Upper lobe of right lung (tissue), 1 donor: Measurements from ENCODE around the gene ACTL8. TPM values are rescaled to one million over a fixed set of nuclear protein-coding genes. Genes with fewer than 3 reads are reported as not detected.
"Not testable (repeated sequence)": the region's sequence is repeated elsewhere in the genome, so short reads cannot be mapped to it uniquely, and the experiment has no call there.

ENCODE experiments used
- ATAC-seq: fragments of 200-7000 bp; cut with Tn5 transposase; one replicate; pipeline ENCODE4 v1.9.1; 2020; ENCODE audit warnings: mild to moderate bottlenecking, moderate library complexity
- DNase-seq: peaks from one replicate; pipeline ENCODE4 v3.0.0-alpha.2; 2020
- H3K27ac ChIP-seq: fragments of 200-600 bp; one replicate; pipeline ENCODE4 v1.8.0; 2022
- H3K27me3 ChIP-seq: fragments of 200-600 bp; one replicate; pipeline ENCODE4 v1.8.0; 2022; ENCODE audit warnings: mild to moderate bottlenecking
- H3K36me3 ChIP-seq: fragments of 200-600 bp; one replicate; pipeline ENCODE4 v1.8.0; 2022
- H3K4me1 ChIP-seq: fragments of 200-600 bp; one replicate; pipeline ENCODE4 v1.8.0; 2022
- H3K4me3 ChIP-seq: fragments of 200-600 bp; one replicate; pipeline ENCODE4 v1.8.0; 2022; ENCODE audit warnings: mild to moderate bottlenecking
- H3K9me3 ChIP-seq: fragments of 200-600 bp; one replicate; pipeline ENCODE4 v1.8.0; 2022
- intact Hi-C: fragments of 100-400 bp; cut with DNase I; formaldehyde crosslinking; loops from one replicate; pipeline ENCODE4 v1.11.0; 2022
- total RNA-seq: library from RNA; stranded (reverse); fragmentation: NEBNext Ultra II Directional; extraction: Animal tissue kit (Norgen Biotek cat#: 25700); gene quantifications from one replicate; pipeline ENCODE4 v1.2.1, GENCODE V29; 2021
- TF ChIP-seq, protein P1 (sequence below): fragments of 200-600 bp; IDR thresholded peaks from one replicate; pipeline ENCODE4 v1.8.0; 2022; ENCODE audit warnings: antibody characterized with exemption
- donor health status: DM: no; HTN: yes; CAD: no; lungs with severe emphysema.

ACTL8 gene
- total RNA-seq, 1 donor from 2014 or later = not detected

DNA sequence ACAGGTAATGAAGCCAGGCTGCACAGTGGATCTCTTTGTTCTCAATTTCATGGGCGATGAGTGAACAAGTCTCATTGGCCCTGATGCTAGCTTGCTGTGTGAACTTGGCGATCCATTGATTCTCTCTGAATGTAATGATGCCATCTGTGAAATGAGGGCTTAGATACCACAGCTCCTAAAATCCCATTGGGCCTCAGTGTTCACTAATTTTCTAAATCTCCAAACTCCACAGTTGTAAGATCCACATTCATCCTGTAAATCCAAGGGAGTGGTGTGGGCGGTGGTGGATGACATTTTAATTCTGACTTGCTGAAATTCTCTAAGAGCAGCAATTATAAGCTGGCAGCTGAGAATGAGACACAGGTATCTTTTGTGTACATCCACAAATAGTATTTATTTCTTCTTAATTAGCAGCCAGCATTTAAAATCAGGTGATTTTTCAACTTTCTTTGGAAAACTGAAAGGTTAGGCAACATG lies 9.6 kb upstream of the ACTL8 start:
- Histone ChIP-seq H3K4me1 (no peaks in the 10 kb centered on the region), H3K9me3 (no peaks in the 10 kb centered on the region), H3K27ac (no peak overlapping the region), H3K36me3 (no peaks in the 10 kb centered on the region), H3K27me3 (peaks cover 7% of the 10 kb centered on the region), H3K4me3 (no peak overlapping the region)
- TF ChIP-seq, protein P1, sequence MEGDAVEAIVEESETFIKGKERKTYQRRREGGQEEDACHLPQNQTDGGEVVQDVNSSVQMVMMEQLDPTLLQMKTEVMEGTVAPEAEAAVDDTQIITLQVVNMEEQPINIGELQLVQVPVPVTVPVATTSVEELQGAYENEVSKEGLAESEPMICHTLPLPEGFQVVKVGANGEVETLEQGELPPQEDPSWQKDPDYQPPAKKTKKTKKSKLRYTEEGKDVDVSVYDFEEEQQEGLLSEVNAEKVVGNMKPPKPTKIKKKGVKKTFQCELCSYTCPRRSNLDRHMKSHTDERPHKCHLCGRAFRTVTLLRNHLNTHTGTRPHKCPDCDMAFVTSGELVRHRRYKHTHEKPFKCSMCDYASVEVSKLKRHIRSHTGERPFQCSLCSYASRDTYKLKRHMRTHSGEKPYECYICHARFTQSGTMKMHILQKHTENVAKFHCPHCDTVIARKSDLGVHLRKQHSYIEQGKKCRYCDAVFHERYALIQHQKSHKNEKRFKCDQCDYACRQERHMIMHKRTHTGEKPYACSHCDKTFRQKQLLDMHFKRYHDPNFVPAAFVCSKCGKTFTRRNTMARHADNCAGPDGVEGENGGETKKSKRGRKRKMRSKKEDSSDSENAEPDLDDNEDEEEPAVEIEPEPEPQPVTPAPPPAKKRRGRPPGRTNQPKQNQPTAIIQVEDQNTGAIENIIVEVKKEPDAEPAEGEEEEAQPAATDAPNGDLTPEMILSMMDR = no peak
- no peak for ATAC-seq
- intact Hi-C loops = no loop called here
- DNase-seq = no peak

DNA sequence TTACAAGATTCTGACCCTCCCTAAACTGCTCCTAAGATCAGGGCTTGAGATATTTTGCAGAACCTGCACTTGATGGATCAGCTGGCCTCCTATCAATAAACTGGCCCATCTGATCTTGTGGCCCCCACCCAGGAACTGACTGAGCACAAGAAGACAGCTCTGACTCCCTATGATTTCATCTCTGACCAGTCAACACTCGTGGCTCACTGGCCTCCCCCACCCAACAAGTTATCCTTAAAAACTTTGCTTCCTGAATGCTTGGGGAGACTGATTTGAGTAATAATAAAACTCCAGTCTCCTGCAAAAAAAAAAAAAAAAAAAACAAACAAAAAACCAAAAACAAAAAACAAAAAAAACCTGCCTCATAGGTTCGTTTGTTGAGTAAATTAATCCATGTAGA lies 8.9 kb upstream of the ACTL8 start:
- H3K27me3 ChIP-seq, intact Hi-C loops, H3K4me3 ChIP-seq, H3K36me3 ChIP-seq, ATAC-seq, H3K9me3 ChIP-seq, H3K27ac ChIP-seq, DNase-seq, H3K4me1 ChIP-seq: not testable (repeated sequence)

DNA sequence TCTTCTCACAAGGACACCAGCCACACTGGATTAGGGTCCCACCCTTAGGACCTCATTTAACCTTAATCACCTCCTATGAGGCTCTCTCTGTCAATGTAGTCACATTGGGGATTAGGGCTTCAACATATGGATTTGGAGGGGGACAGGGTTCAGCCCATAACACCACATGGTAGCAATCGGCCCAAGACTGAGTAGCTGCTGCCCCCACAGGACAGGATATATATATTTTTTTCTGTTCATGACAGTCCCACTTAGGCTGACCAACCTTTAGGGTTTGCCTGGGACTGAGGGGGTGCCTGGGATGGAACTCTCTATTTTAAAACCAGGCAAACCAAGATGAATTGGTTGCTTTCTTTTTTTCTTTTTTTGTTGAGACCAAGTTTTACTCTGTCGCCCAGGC lies 8.2 kb upstream of the ACTL8 start:
- Histone ChIP-seq H3K4me1 (no peaks in the 10 kb centered on the region), H3K27me3 (no peaks in the 10 kb centered on the region), H3K4me3 (no peak overlapping the region), H3K9me3 (no peaks in the 10 kb centered on the region), H3K27ac (no peak overlapping the region), H3K36me3 (no peaks in the 10 kb centered on the region)
- intact Hi-C loops = no loop called here
- ATAC-seq = no peak
- TF ChIP-seq, protein P1 = no peak
- no peak for DNase-seq

DNA sequence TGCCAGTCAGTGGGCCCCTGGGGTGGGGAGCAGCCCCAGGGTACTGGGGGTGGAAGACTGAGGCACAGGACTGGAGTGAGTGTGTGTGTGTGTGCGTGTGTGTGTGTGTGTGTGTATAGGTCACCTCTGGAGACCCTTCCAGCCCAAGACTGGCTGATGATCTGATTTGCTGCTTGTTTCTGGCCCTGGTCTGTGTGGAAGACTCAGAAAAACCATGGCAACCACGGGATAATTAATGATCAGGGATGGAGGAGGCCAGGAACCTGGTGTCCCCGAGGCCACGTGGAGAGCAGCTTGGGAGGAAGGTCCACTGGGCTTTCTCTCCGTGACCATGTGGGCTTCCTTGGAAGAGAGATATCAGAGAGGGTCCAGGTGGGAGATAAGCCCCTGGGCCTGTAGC lies 4.8 kb upstream of the ACTL8 start:
- ATAC-seq = peak; percentile 20
- no peaks in the 10 kb centered on the region for H3K27me3 ChIP-seq
- H3K36me3 ChIP-seq = no peaks in the 10 kb centered on the region
- H3K9me3 ChIP-seq = peaks cover 8% of the 10 kb centered on the region
- H3K4me1 ChIP-seq = no peaks in the 10 kb centered on the region
- H3K4me3 ChIP-seq = no peak overlapping the region
- H3K27ac ChIP-seq = no peak overlapping the region
- no peak for DNase-seq
- intact Hi-C loops = no loop called here
- TF ChIP-seq, protein P1 = no peak

DNA sequence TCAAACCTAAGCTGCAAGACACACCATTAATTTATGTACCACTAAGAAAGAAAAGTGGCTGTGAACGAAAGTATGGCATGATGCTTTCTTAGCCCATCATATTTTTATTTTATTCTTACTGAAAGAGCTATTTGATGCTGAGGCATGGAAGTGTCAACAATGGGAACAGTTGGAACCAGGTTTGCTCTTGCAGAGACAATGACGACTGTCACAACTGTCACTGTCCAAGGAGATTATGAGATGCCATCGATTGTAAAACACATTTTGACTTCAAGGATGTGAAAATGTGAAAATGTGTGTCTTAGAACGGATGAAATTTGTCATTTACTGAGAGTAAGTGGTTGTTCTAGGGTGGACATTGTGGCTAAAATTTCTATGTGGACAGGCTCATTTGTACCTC lies 2.8 kb upstream of the ACTL8 start:
- DNase-seq (no peak), ATAC-seq (no peak)
- peaks cover 15% of the 10 kb centered on the region for H3K9me3 ChIP-seq
- TF ChIP-seq, protein P1 = no peak
- H3K4me1 ChIP-seq = no peaks in the 10 kb centered on the region
- no peaks in the 10 kb centered on the region for H3K27me3 ChIP-seq
- no peak overlapping the region for H3K27ac ChIP-seq
- no peak overlapping the region for H3K4me3 ChIP-seq
- intact Hi-C loops = no loop called here
- H3K36me3 ChIP-seq = no peaks in the 10 kb centered on the region

DNA sequence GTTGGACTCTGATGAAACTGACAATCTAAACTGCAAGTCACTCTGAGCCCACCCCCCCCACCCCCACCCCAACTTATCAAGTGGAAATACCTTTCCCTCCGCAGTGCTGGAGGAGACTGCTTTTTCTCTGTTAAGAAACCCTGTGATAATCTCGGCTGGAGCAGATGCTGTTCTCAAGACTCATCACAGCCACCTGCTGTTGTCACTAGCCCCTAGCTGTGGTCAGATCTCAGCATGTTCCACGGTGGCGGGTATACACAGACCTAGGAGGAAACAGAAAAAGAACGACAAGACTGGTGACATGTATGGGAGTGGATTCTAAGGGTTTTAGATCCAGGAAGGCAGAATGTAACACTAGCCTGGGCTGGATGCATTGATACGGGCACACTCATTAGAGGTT lies 2.3 kb downstream of the ACTL8 start:
- TF ChIP-seq, protein P1 = no peak
- no peak overlapping the region for H3K27ac ChIP-seq
- intact Hi-C loops = no loop called here
- no peaks in the 10 kb centered on the region for H3K4me1 ChIP-seq
- no peaks in the 10 kb centered on the region for H3K36me3 ChIP-seq
- H3K27me3 ChIP-seq = no peaks in the 10 kb centered on the region
- ATAC-seq (no peak), DNase-seq (no peak)
- peaks cover 37% of the 10 kb centered on the region for H3K9me3 ChIP-seq
- H3K4me3 ChIP-seq = no peak overlapping the region
